ENCODE data around the gene FARP2. TPM values are rescaled to one million over a fixed set of nuclear protein-coding genes. Genes with fewer than 3 reads are reported as not detected.
"Not testable (repeated sequence)": the region's sequence is repeated elsewhere in the genome, so short reads cannot be mapped to it uniquely, and the experiment has no call there.

Gene FARP2
- total and polyA plus RNA-seq, 11 donors, result 7.9 to 31.8 (median 20.1) TPM

GRCh38 chr2:241315879-241316631 lies 40.0 kb upstream of the FARP2 start, which contains the start of gene SEPTIN2:
Gene SEPTIN2 (plus strand): TSS chr2:241315925. CDS start chr2:241324233, 8,308 bp downstream.
- Histone ChIP-seq H3K9me3 (no peaks in the 10 kb centered on the region), H3K36me3 (peaks cover 0 to 7% (median 0%) of the 10 kb centered on the region in 9 donors), H3K27ac (peak within 1 kb of the TSS; percentile 92 to 100 (median 99)), H3K4me1 (peaks cover 6 to 80% (median 60%) of the 10 kb centered on the region in 12 donors), H3K4me3 (peak within 1 kb of the TSS; percentile 64 to 93 (median 82)), H3K27me3 (no peaks in the 10 kb centered on the region)
- intact Hi-C loops (cut with DNase I), result loop anchor here in 9 of 10 donors (1.0 to 5.0 kb wide), 8 partner anchors 36 to 44 kb away; partner anchors contain the start of gene FARP2 (in 3 of the 9)
- ATAC-seq, result peak; percentile 19 to 71 (median 44)
- DNase-seq, result peak in 4 of 5 donors; percentile 51 to 89 (median 85)
- WGBS, 4 donors, result 0 to 1% (median 0%) methylated on average over 19 to 75 of the region's 75 CpGs
- no peak for TF ChIP-seq CTCF (IDR thresholded peaks at IDR 0.05)
- peak; percentile 47 to 69 for TF ChIP-seq POLR2A (IDR thresholded peaks at IDR 0.05)

GRCh38 chr2:241316825-241317224 lies 39.3 kb upstream of the FARP2 start:
- Histone ChIP-seq H3K4me1 (peaks cover 6 to 82% (median 67%) of the 10 kb centered on the region in 12 donors), H3K27me3 (no peaks in the 10 kb centered on the region), H3K9me3 (no peaks in the 10 kb centered on the region), H3K4me3 (peak overlapping the region; percentile 59 to 93 (median 80)), H3K27ac (peak overlapping the region; percentile 89 to 100 (median 99)), H3K36me3 (peaks cover 0 to 7% (median 0%) of the 10 kb centered on the region in 9 donors)
- intact Hi-C loops (cut with DNase I), result loop anchor here in 6 of 10 donors (5.0 kb wide), 3 partner anchors 35 to 45 kb away; partner anchors contain the start of gene FARP2 (in 1 of the 6)
- DNase-seq (no peak), ATAC-seq (no peak)
- WGBS, 4 donors, result 4 to 12% (median 7%) methylated on average over 4 of the region's 4 CpGs
- TF ChIP-seq CTCF (IDR thresholded peaks at IDR 0.05), result no peak
- TF ChIP-seq POLR2A (IDR thresholded peaks at IDR 0.05), result no peak

- Histone ChIP-seq H3K9me3 (no peaks in the 10 kb centered on the region), H3K36me3 (peaks cover 0 to 7% (median 0%) of the 10 kb centered on the region in 9 donors), H3K27ac (peak overlapping the region in 9 of 12 donors; percentile 92 to 100 (median 99)), H3K27me3 (no peaks in the 10 kb centered on the region), H3K4me1 (peaks cover 6 to 83% (median 72%) of the 10 kb centered on the region in 12 donors), H3K4me3 (peak overlapping the region in 11 of 12 donors; percentile 59 to 93 (median 81))
- intact Hi-C loops (cut with DNase I), result loop anchor here in 6 of 10 donors (5.0 kb wide), 3 partner anchors 35 to 45 kb away; partner anchors contain the start of gene FARP2 (in 1 of the 6)
- TF ChIP-seq CTCF (IDR thresholded peaks at IDR 0.05) (no peak), POLR2A (IDR thresholded peaks at IDR 0.05) (no peak)
- no peak for ATAC-seq
- 45 to 53% (median 49%) methylated on average over 4 of the region's 4 CpGs for WGBS, 4 donors
- no peak for DNase-seq
Observed at GRCh38 chr2:241317391-241317790, 38.7 kb upstream of the FARP2 start.

GRCh38 chr2:241318830-241319229 lies 37.3 kb upstream of the FARP2 start:
- not testable (repeated sequence) for H3K36me3 ChIP-seq, H3K27ac ChIP-seq, H3K9me3 ChIP-seq, H3K27me3 ChIP-seq, DNase-seq, ATAC-seq
- H3K4me1 ChIP-seq, result peaks cover 10 to 82% (median 64%) of the 10 kb centered on the region in 12 donors
- intact Hi-C loops (cut with DNase I), result loop anchor here in 6 of 10 donors (5.0 kb wide), 3 partner anchors 33 to 47 kb away; partner anchors contain the start of gene FARP2 (in 1 of the 6)
- WGBS, 4 donors, result 87 to 94% (median 92%) methylated on average over 6 of the region's 6 CpGs
- peak overlapping the region in 2 of 12 donors; percentile 81 to 84 for H3K4me3 ChIP-seq

Measured in heart left ventricle (tissue), 16 donors.